Activated T-helper 17 cell treated with anti-CD3 and anti-CD28 coated beads, Interleukin-2, amount 50 U/mL, for 72 hours (primary cell): Measurements from ENCODE around the gene CRYBB3. TPM values are rescaled to one million over a fixed set of nuclear protein-coding genes. Genes with fewer than 3 reads are reported as not detected.
"Not testable (repeated sequence)": the region's sequence is repeated elsewhere in the genome, so short reads cannot be mapped to it uniquely, and the experiment has no call there.

Source experiments
- ATAC-seq: fragments of 150-1000 bp; cut with Tn5 transposase; replicated peaks from 2 replicates; pipeline ENCODE4 v1.10.0; 2021; ENCODE audit warnings: mild to moderate bottlenecking, moderate library complexity
- H3K27ac Mint-ChIP-seq: one replicate; pipeline ENCODE4 v1.8.0; 2022; ENCODE audit warnings: mixed read lengths
- H3K27me3 Mint-ChIP-seq: one replicate; pipeline ENCODE4 v1.8.0; 2022; ENCODE audit warnings: mixed read lengths
- H3K36me3 Mint-ChIP-seq: one replicate; pipeline ENCODE4 v1.8.0; 2022; ENCODE audit warnings: low read depth, mild to moderate bottlenecking, mixed read lengths
- H3K4me1 Mint-ChIP-seq: one replicate; pipeline ENCODE4 v1.8.0; 2022; ENCODE audit warnings: mixed read lengths
- H3K4me3 Mint-ChIP-seq: one replicate; pipeline ENCODE4 v1.8.0; 2022; ENCODE audit warnings: mild to moderate bottlenecking, mixed read lengths
- H3K9me3 Mint-ChIP-seq: one replicate; pipeline ENCODE4 v1.8.0; 2022; ENCODE audit warnings: mixed read lengths
- total RNA-seq, 2 donors: library from RNA; stranded (reverse); gene quantifications; one replicate each; pipeline ENCODE4 v1.2.3, GENCODE V29; 2022

Gene CRYBB3
- total RNA-seq, 2 donors from 2014 or later = not detected

GRCh38 chr22:25183949-25184619 lies 15.6 kb upstream of the CRYBB3 start:
- Mint-ChIP-seq H3K4me3 (no peak overlapping the region), H3K27ac (no peak overlapping the region), H3K4me1 (no peaks in the 10 kb centered on the region), H3K36me3 (no peaks in the 10 kb centered on the region), H3K9me3 (no peaks in the 10 kb centered on the region), H3K27me3 (no peaks in the 10 kb centered on the region)
- no peak for ATAC-seq

- Mint-ChIP-seq H3K27ac (no peak overlapping the region), H3K4me1 (no peaks in the 10 kb centered on the region), H3K4me3 (no peak overlapping the region), H3K9me3 (no peaks in the 10 kb centered on the region), H3K36me3 (no peaks in the 10 kb centered on the region), H3K27me3 (no peaks in the 10 kb centered on the region)
- ATAC-seq = no peak
Measured at GRCh38 chr22:25186140-25186539, 13.5 kb upstream of the CRYBB3 start.

DNA sequence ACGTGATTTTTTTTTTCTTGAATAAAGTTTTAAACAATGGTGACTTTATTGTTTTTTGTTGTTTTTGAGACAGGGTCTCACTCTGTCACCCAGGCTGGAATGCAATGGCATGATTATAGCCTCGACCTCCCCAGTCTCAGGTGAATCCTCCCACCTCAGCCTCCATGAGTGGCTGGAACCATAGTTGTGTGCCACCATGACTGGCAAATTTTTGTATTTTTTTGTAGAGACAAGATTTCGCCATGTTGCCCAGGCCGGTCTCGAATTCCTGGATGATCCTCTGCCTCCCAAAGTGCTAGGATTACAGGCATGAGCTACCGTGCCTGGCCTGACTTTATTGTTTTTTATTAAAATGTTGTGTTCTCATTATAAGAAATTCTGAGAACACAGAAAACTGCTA lies 12.2 kb upstream of the CRYBB3 start:
- Mint-ChIP-seq H3K4me1 (no peaks in the 10 kb centered on the region), H3K27me3 (no peaks in the 10 kb centered on the region), H3K36me3 (no peaks in the 10 kb centered on the region), H3K4me3 (no peak overlapping the region), H3K9me3 (no peaks in the 10 kb centered on the region), H3K27ac (no peak overlapping the region)
- ATAC-seq = no peak

- no peak for ATAC-seq
Measured at GRCh38 chr22:25192406-25192805, 7.3 kb upstream of the CRYBB3 start.

GRCh38 chr22:25193130-25193529 lies 6.5 kb upstream of the CRYBB3 start:
- no peak overlapping the region for H3K4me3 Mint-ChIP-seq
- no peak for ATAC-seq
- H3K9me3 Mint-ChIP-seq = no peaks in the 10 kb centered on the region
- no peaks in the 10 kb centered on the region for H3K27me3 Mint-ChIP-seq
- no peaks in the 10 kb centered on the region for H3K36me3 Mint-ChIP-seq
- H3K4me1 Mint-ChIP-seq = no peaks in the 10 kb centered on the region
- H3K27ac Mint-ChIP-seq = no peak overlapping the region

More at GRCh38 chr22:25192406-25192805, 7.3 kb upstream of the CRYBB3 start:
- no peaks in the 10 kb centered on the region for H3K27me3 Mint-ChIP-seq
- no peak overlapping the region for H3K27ac Mint-ChIP-seq
- no peaks in the 10 kb centered on the region for H3K36me3 Mint-ChIP-seq
- no peaks in the 10 kb centered on the region for H3K4me1 Mint-ChIP-seq
- no peak overlapping the region for H3K4me3 Mint-ChIP-seq
- no peaks in the 10 kb centered on the region for H3K9me3 Mint-ChIP-seq

GRCh38 chr22:25193548-25193947 lies 6.1 kb upstream of the CRYBB3 start:
- no peaks in the 10 kb centered on the region for H3K27me3 Mint-ChIP-seq
- no peaks in the 10 kb centered on the region for H3K36me3 Mint-ChIP-seq
- ATAC-seq = no peak
- no peaks in the 10 kb centered on the region for H3K9me3 Mint-ChIP-seq
- H3K4me3 Mint-ChIP-seq = no peak overlapping the region
- no peaks in the 10 kb centered on the region for H3K4me1 Mint-ChIP-seq
- no peak overlapping the region for H3K27ac Mint-ChIP-seq

- no peak for ATAC-seq
- H3K4me3 Mint-ChIP-seq = no peak overlapping the region
- no peaks in the 10 kb centered on the region for H3K27me3 Mint-ChIP-seq
- H3K9me3 Mint-ChIP-seq = no peaks in the 10 kb centered on the region
- H3K4me1 Mint-ChIP-seq = no peaks in the 10 kb centered on the region
- H3K36me3 Mint-ChIP-seq = no peaks in the 10 kb centered on the region
- no peak overlapping the region for H3K27ac Mint-ChIP-seq
Measured at GRCh38 chr22:25196326-25196725, 3.3 kb upstream of the CRYBB3 start.

DNA sequence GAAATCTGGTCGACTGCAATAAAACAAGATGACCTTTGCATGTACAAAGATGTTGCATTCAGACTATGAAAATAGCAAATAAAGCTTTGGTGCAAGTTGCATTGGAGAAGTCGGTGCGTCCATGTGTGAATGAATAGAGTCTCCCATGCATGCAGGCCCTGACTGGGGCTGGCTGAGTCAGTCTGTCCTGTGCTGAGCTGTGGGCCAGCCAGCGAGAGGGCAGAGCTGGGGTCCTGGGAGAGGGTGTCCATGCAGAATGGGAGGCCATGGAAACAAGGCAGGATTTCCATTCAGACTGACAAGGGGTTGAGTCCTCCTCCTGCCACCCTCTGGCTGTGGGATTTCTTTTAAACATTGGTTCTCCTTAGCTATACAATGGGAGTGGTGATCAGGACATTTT lies 2.3 kb upstream of the CRYBB3 start:
- H3K4me3 Mint-ChIP-seq = no peak overlapping the region
- no peaks in the 10 kb centered on the region for H3K9me3 Mint-ChIP-seq
- no peaks in the 10 kb centered on the region for H3K36me3 Mint-ChIP-seq
- no peak overlapping the region for H3K27ac Mint-ChIP-seq
- no peaks in the 10 kb centered on the region for H3K4me1 Mint-ChIP-seq
- no peaks in the 10 kb centered on the region for H3K27me3 Mint-ChIP-seq
- ATAC-seq = no peak

DNA sequence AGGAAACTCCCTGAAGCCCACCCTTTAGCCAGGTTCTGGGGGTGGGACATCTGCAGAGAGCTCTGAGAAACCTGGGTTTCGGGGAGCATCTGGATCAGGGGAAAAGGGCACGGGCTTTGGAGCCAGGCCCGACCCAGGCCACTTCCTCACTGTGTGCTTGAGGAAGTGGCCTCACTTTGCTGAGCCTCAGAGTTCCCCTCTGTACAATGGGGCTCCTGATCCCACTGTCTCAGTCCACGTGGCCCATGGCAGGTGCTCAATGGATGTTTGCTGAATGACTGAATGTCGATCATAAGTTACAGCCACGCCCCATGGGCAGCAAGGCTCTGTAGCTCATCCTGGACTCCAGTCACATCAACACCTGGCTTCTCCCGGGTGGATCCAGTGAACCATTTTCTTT lies 1.3 kb downstream of the CRYBB3 start:
- no peaks in the 10 kb centered on the region for H3K9me3 Mint-ChIP-seq
- H3K36me3 Mint-ChIP-seq = no peaks in the 10 kb centered on the region
- H3K27ac Mint-ChIP-seq = no peak overlapping the region
- H3K4me3 Mint-ChIP-seq = no peak overlapping the region
- no peak for ATAC-seq
- H3K27me3 Mint-ChIP-seq = no peaks in the 10 kb centered on the region
- H3K4me1 Mint-ChIP-seq = no peaks in the 10 kb centered on the region

GRCh38 chr22:25201557-25202273 lies 2.1 kb downstream of the CRYBB3 start:
- no peak overlapping the region for H3K4me3 Mint-ChIP-seq
- no peaks in the 10 kb centered on the region for H3K36me3 Mint-ChIP-seq
- no peak for ATAC-seq
- H3K4me1 Mint-ChIP-seq = no peaks in the 10 kb centered on the region
- H3K27me3 Mint-ChIP-seq = no peaks in the 10 kb centered on the region
- peak overlapping the region; percentile 25 for H3K27ac Mint-ChIP-seq
- no peaks in the 10 kb centered on the region for H3K9me3 Mint-ChIP-seq

DNA sequence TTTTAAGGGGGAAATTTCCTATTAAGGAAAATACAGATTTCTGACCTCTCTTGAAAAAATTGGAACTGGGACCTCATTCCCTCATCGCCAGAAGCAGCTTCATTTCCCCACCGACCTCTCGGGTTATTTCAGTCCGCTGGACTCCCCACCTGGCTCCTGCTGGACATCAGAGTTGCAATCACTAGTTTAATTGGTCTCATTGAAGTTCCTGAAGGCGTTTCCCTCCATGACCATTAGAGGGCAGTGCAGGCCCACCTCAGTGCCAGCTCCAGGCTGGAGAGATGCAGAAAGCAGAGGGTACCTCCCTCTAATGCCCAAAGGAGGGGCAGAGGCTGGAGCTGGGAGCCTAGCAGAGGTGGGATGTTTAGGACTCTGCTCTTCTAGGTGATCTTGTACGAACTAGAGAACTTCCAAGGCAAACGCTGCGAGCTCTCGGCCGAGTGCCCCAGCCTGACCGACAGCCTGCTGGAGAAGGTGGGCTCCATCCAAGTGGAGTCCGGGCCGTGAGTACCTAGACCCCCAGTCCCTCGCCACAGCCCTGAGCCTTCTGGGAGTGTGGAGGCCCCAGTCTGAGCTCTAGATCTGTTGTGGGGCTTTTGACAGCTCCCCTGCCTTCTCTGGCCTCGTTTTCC lies 2.7 kb downstream of the CRYBB3 start:
- ATAC-seq = peak; percentile 64
- Mint-ChIP-seq H3K36me3 (no peaks in the 10 kb centered on the region), H3K27me3 (no peaks in the 10 kb centered on the region)

GRCh38 chr22:25203082-25203481 lies 3.4 kb downstream of the CRYBB3 start:
- no peaks in the 10 kb centered on the region for H3K9me3 Mint-ChIP-seq
- no peak for ATAC-seq
- no peak overlapping the region for H3K27ac Mint-ChIP-seq
- H3K4me3 Mint-ChIP-seq = no peak overlapping the region
- H3K36me3 Mint-ChIP-seq = no peaks in the 10 kb centered on the region
- no peaks in the 10 kb centered on the region for H3K27me3 Mint-ChIP-seq
- H3K4me1 Mint-ChIP-seq = no peaks in the 10 kb centered on the region

More for the DNA sequence above, 2.7 kb downstream of the CRYBB3 start:
- H3K27ac Mint-ChIP-seq = peak overlapping the region; percentile 25
- no peaks in the 10 kb centered on the region for H3K4me1 Mint-ChIP-seq
- no peaks in the 10 kb centered on the region for H3K9me3 Mint-ChIP-seq
- H3K4me3 Mint-ChIP-seq = no peak overlapping the region

DNA sequence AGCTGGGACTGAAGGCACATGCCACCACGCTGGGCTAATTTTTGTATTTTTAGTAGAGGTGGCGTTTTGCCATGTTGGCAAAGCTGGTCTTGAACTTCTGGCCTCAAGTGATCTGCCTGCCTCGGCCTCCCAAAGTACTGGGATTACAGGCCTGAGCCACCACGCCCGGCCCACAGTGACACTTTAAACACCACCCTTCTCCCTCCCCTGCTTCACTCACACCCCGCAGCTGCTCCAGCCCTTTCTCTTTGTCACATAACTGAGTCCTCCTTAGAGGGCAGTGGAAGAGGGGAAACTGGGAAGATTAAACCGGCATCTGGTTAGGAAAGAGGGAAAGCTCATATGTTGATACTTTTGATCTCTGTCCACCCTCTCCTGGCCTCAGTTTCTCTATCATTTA lies 4.9 kb downstream of the CRYBB3 start:
- not testable (repeated sequence) for H3K4me1 Mint-ChIP-seq, H3K27me3 Mint-ChIP-seq, ATAC-seq, H3K9me3 Mint-ChIP-seq, H3K4me3 Mint-ChIP-seq, H3K36me3 Mint-ChIP-seq, H3K27ac Mint-ChIP-seq

- no peaks in the 10 kb centered on the region for H3K4me1 Mint-ChIP-seq
- no peaks in the 10 kb centered on the region for H3K27me3 Mint-ChIP-seq
- H3K9me3 Mint-ChIP-seq = no peaks in the 10 kb centered on the region
- no peak for ATAC-seq
- H3K36me3 Mint-ChIP-seq = no peaks in the 10 kb centered on the region
- H3K27ac Mint-ChIP-seq = no peak overlapping the region
- H3K4me3 Mint-ChIP-seq = no peak overlapping the region
Measured at GRCh38 chr22:25205847-25206246, 6.2 kb downstream of the CRYBB3 start.

- Mint-ChIP-seq H3K4me3 (no peak overlapping the region), H3K36me3 (no peaks in the 10 kb centered on the region), H3K27me3 (no peaks in the 10 kb centered on the region), H3K4me1 (no peaks in the 10 kb centered on the region), H3K27ac (no peak overlapping the region), H3K9me3 (no peaks in the 10 kb centered on the region)
- ATAC-seq = no peak
Measured at GRCh38 chr22:25206998-25207397, 7.3 kb downstream of the CRYBB3 start.
